Mesendoderm (in vitro differentiated cells): ENCODE measurements around the gene MYCL.
"Not testable (repeated sequence)": the region's sequence is repeated elsewhere in the genome, so short reads cannot be mapped to it uniquely, and the experiment has no call there.

Experiments used
- DNase-seq: peaks from one replicate; pipeline ENCODE4 v3.0.0; 2013
- H2AK5ac ChIP-seq: 2 replicates; pipeline ENCODE4 v1.6.1; 2013; ENCODE audit warnings: low read length, inconsistent platforms
- H2BK120ac ChIP-seq: 2 replicates; pipeline ENCODE4 v1.6.1; 2013; ENCODE audit warnings: low read depth, mild to moderate bottlenecking, low read length, moderate library complexity, mixed read lengths
- H2BK15ac ChIP-seq: replicated peaks from 2 replicates; pipeline ENCODE4 v1.6.1; 2013; ENCODE audit warnings: low read depth, mild to moderate bottlenecking, moderate library complexity
- H2BK5ac ChIP-seq: 2 replicates; pipeline ENCODE4 v1.6.1; 2013; ENCODE audit warnings: low read length, inconsistent platforms
- H3K18ac ChIP-seq: 2 replicates; pipeline ENCODE4 v1.6.1; 2013; ENCODE audit warnings: mild to moderate bottlenecking, low read length, mixed read lengths
- H3K23ac ChIP-seq: one replicate; pipeline ENCODE4 v1.6.1; 2013; ENCODE audit warnings: low read length
- H3K27ac ChIP-seq: 2 replicates; pipeline ENCODE4 v1.5.1; 2013; ENCODE audit warnings: low read depth, mild to moderate bottlenecking, inconsistent platforms, low read length, moderate library complexity
- H3K27me3 ChIP-seq: 2 replicates; pipeline ENCODE4 v1.6.1; 2013; ENCODE audit warnings: low read length, control low read depth, mild to moderate bottlenecking, inconsistent platforms; ENCODE audit not compliant: insufficient read depth, poor library complexity
- H3K36me3 ChIP-seq: 2 replicates; pipeline ENCODE4 v1.6.1; 2013; ENCODE audit warnings: low read length, inconsistent platforms; ENCODE audit not compliant: control insufficient read depth, insufficient read depth
- H3K4ac ChIP-seq: one replicate; pipeline ENCODE4 v1.6.1; 2013; ENCODE audit warnings: low read depth, mild to moderate bottlenecking, low read length, moderate library complexity
- H3K4me1 ChIP-seq: 2 replicates; pipeline ENCODE4 v1.6.1; 2013; ENCODE audit warnings: low read depth, low read length, inconsistent platforms; ENCODE audit not compliant: control insufficient read depth
- H3K4me2 ChIP-seq: 2 replicates; pipeline ENCODE4 v1.6.1; 2013; ENCODE audit warnings: low read length
- H3K4me3 ChIP-seq: 2 replicates; pipeline ENCODE4 v1.5.1; 2013; ENCODE audit warnings: mild to moderate bottlenecking, low read length
- H3K56ac ChIP-seq: one replicate; pipeline ENCODE4 v1.6.1; 2013; ENCODE audit warnings: low read length
- H3K79me1 ChIP-seq: 2 replicates; pipeline ENCODE4 v1.6.1; 2013; ENCODE audit warnings: low read length, inconsistent platforms
- H3K79me2 ChIP-seq: 2 replicates; pipeline ENCODE4 v1.6.1; 2013; ENCODE audit warnings: mild to moderate bottlenecking, low read length; ENCODE audit not compliant: control insufficient read depth, insufficient read depth
- H3K9ac ChIP-seq: 2 replicates; pipeline ENCODE4 v1.6.1; 2013; ENCODE audit warnings: low read length, inconsistent platforms
- H4K5ac ChIP-seq: one replicate; pipeline ENCODE4 v1.6.1; 2013; ENCODE audit warnings: low read length
- H4K8ac ChIP-seq: one replicate; pipeline ENCODE4 v1.6.1; 2013; ENCODE audit warnings: low read depth, mild to moderate bottlenecking, control low read depth, low read length, moderate library complexity
- WGBS: extraction: QIAGEN DNeasy Blood & Tissue Kit; methylation state at CpG from one replicate; pipeline ENCODE4 v1.1.7; 2013; ENCODE audit warnings: low lambda C conversion rate, missing lambda C conversion rate; ENCODE audit not compliant: insufficient coverage; ENCODE audit errors: extremely low coverage; 5-methylcytosine and 5-hydroxymethylcytosine counted together

MYCL gene

DNA sequence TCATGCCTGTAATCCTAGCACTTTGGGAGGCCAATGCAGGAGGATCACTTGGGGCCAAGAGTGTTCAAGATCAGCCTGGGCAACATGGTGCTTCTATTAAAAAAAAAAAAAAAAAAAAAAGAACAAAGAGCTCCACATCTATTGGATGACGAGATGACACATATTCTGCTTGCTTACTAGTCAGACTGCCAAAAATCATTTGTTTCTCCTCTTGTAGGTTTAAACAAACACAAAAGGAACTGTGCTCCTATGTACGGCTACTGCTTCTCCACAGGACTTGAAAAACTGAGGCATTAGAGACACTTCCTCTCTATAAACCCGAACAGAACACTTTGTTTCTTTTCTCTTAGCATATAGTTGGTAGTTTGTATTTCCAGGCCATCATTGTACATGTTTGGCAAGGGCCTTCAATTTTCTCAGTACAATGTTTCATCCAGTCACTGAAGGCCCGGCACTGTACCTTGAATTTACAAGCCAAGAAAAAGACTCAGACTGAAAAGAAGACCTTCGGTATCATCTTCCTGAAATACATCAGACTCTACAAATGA is 24.4 kb downstream of the MYCL start:
- DNase-seq: no peak
- Histone ChIP-seq H3K36me3 (no peaks in the 10 kb centered on the region), H4K8ac (no peak overlapping the region), H3K4me3 (no peak overlapping the region), H2BK120ac (no peak overlapping the region), H3K4me2 (no peak overlapping the region), H3K79me2 (peaks cover 46% of the 10 kb centered on the region), H3K23ac (no peak overlapping the region), H3K27me3 (no peaks in the 10 kb centered on the region), H3K18ac (no peak overlapping the region), H3K27ac (no peak overlapping the region), H3K79me1 (peaks cover 2% of the 10 kb centered on the region), H3K56ac (no peak overlapping the region), H4K5ac (no peak overlapping the region), H2BK5ac (no peak overlapping the region), H2AK5ac (no peak overlapping the region), H3K4me1 (peaks cover 5% of the 10 kb centered on the region), H2BK15ac (no peak overlapping the region), H3K4ac (no peak overlapping the region), H3K9ac (no peak overlapping the region)
- WGBS: no CpG with 5 or more reads among the region's 5 CpGs

DNA sequence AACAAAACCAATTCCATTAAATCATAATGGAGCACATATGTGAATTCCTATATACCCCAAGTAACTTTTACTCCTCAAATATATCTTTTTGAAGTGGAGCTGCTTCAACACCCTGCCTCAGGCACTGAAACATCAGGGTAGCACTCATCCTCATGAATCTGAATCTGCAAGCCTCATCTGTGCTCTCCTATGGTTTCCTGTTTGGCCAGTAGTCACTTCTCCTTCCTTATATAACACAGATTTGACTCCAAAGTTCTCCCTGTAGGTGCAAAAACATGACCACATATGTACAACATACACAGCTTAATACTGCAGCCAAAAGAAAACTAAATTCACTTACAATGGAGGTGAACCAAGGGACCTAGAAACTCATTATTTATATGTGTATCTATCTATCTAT is 25.6 kb downstream of the MYCL start:
- H3K56ac ChIP-seq: no peak overlapping the region
- H3K9ac ChIP-seq: no peak overlapping the region
- no peak for DNase-seq
- no peak overlapping the region for H3K18ac ChIP-seq
- H3K36me3 ChIP-seq: no peaks in the 10 kb centered on the region
- peaks cover 39% of the 10 kb centered on the region for H3K79me2 ChIP-seq
- peaks cover 2% of the 10 kb centered on the region for H3K4me1 ChIP-seq
- H3K27ac ChIP-seq: no peak overlapping the region
- no peak overlapping the region for H3K4me3 ChIP-seq
- H3K23ac ChIP-seq: no peak overlapping the region
- H3K27me3 ChIP-seq: no peaks in the 10 kb centered on the region
- H3K79me1 ChIP-seq: peaks cover 1% of the 10 kb centered on the region
- H2BK5ac ChIP-seq: no peak overlapping the region
- no peak overlapping the region for H2AK5ac ChIP-seq
- H4K8ac ChIP-seq: no peak overlapping the region
- no peak overlapping the region for H2BK15ac ChIP-seq
- H3K4ac ChIP-seq: no peak overlapping the region
- H3K4me2 ChIP-seq: no peak overlapping the region
- H4K5ac ChIP-seq: no peak overlapping the region
- no peak overlapping the region for H2BK120ac ChIP-seq

DNA sequence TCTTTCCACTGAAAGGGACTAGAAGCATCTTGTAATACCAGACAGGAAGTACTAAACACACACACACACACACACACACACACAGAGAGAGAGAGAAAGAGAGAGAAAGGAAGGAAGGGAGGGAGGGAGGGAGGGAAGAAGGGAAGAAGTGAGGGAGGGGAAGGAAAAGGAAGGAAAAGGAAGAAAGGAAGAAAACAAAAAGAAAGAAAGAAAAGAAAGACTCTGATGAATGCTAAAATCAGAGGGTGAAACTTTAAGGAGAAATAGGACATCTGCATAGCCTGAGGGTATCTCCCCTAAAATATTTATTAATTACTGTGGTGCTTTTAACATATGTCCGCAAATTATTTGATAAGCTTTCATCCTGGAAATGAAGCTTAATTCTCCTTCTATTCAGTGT is 29.0 kb downstream of the MYCL start:
- no CpG with 5 or more reads among the region's 1 CpG for WGBS
- Histone ChIP-seq H3K23ac (no peak overlapping the region), H2BK5ac (no peak overlapping the region), H3K79me2 (peaks cover 30% of the 10 kb centered on the region), H4K5ac (no peak overlapping the region), H3K56ac (no peak overlapping the region), H3K36me3 (no peaks in the 10 kb centered on the region), H2AK5ac (no peak overlapping the region), H3K4me1 (no peaks in the 10 kb centered on the region), H3K79me1 (peaks cover 1% of the 10 kb centered on the region), H3K9ac (no peak overlapping the region), H3K4me3 (no peak overlapping the region), H2BK15ac (no peak overlapping the region), H3K4me2 (no peak overlapping the region), H3K4ac (no peak overlapping the region), H3K18ac (no peak overlapping the region), H2BK120ac (no peak overlapping the region), H3K27ac (no peak overlapping the region), H3K27me3 (no peaks in the 10 kb centered on the region), H4K8ac (no peak overlapping the region)
- no peak for DNase-seq

DNA sequence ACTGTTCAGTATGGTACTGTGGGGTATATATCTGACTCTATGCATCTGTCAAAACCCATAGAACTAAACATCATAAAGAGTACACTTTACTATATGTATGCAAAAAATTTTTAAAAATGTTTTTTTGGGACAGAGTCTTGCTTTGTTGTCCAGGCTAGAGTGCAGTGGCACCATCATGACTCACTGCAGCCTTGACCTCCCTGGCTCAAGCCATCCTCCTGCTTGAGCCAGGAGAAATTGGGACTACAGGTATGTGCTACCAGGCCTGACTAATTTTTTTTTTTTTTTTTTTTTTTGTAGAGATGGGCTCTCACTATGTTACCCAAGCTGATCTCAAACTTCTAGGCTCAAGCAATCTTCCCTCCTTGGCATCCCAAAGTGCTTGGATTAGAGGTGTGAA is 29.9 kb downstream of the MYCL start:
- H3K4me2 ChIP-seq: no peak overlapping the region
- H2BK120ac ChIP-seq: no peak overlapping the region
- H3K27me3 ChIP-seq: no peaks in the 10 kb centered on the region
- H3K36me3 ChIP-seq: no peaks in the 10 kb centered on the region
- peak; percentile 40 for DNase-seq
- H4K5ac ChIP-seq: no peak overlapping the region
- H3K4me3 ChIP-seq: no peak overlapping the region
- no peak overlapping the region for H2AK5ac ChIP-seq
- H4K8ac ChIP-seq: no peak overlapping the region
- no peak overlapping the region for H3K9ac ChIP-seq
- H3K79me1 ChIP-seq: peaks cover 4% of the 10 kb centered on the region
- no peak overlapping the region for H3K27ac ChIP-seq
- no peak overlapping the region for H2BK15ac ChIP-seq
- H3K56ac ChIP-seq: no peak overlapping the region
- no peak overlapping the region for H3K4ac ChIP-seq
- no peak overlapping the region for H3K23ac ChIP-seq
- no peak overlapping the region for H2BK5ac ChIP-seq
- H3K18ac ChIP-seq: no peak overlapping the region
- peaks cover 25% of the 10 kb centered on the region for H3K79me2 ChIP-seq
- H3K4me1 ChIP-seq: no peaks in the 10 kb centered on the region

DNA sequence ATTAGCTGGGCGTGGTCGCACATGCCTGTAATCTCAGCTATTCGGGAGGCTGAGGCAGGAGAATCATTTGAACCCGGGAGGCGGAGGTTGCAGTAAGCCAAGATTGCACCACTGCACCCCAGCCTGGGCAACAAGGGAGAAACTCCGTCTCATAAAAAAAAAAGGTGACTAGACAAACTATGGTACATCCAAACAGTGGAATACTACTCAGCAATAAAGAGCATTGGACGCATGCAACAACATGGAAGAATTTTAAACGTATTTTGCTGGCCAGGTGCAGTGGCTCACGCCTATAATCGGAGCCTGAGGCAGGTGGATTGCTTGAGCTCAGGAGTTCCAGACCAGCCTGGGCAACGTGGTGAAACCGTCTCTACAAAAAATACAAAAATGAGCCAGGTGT is 30.7 kb downstream of the MYCL start:
- H2BK5ac ChIP-seq, H3K27me3 ChIP-seq, H3K4me2 ChIP-seq, H2AK5ac ChIP-seq, H4K5ac ChIP-seq, DNase-seq, H4K8ac ChIP-seq, H3K23ac ChIP-seq, H3K79me1 ChIP-seq, H3K4me3 ChIP-seq, H3K18ac ChIP-seq, H3K9ac ChIP-seq, H3K27ac ChIP-seq, H2BK120ac ChIP-seq, H3K56ac ChIP-seq, H3K4me1 ChIP-seq, H3K36me3 ChIP-seq, H2BK15ac ChIP-seq, H3K4ac ChIP-seq: not testable (repeated sequence)
- peaks cover 26% of the 10 kb centered on the region for H3K79me2 ChIP-seq
- no CpG with 5 or more reads among the region's 12 CpGs for WGBS

DNA sequence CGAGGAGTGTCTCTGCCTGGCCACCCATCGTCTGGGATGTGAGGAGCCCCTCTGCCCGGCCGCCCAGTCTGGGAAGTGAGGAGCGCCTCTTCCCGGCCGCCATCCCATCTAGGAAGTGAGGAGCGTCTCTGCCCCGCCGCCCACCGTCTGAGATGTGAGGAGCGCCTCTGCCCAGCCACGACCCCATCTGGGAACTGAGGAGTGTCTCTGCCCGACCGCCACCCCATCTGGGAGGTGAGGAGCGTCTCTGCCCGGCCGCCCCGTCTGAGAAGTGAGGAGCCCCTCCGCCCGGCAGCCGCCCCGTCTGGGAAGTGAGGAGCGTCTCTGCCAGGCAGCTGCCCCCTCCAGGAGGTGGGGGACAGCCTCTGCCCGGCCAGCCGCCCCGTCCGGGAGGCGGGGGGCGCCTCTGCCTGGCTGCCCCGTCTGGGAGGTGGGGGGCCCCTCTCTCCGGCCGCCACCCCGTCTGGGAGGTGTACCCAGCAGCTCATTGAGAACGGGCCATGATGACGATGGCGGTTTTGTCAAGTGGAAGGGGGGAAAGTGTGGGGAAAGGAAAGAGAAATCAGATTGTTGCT is 32.1 kb downstream of the MYCL start:
- H3K4me2 ChIP-seq, H2AK5ac ChIP-seq, H2BK120ac ChIP-seq, H3K79me1 ChIP-seq, H3K27me3 ChIP-seq, H3K4me1 ChIP-seq, H3K4ac ChIP-seq, H3K4me3 ChIP-seq, H3K36me3 ChIP-seq, H2BK15ac ChIP-seq, H3K27ac ChIP-seq, H4K5ac ChIP-seq, H3K18ac ChIP-seq, H2BK5ac ChIP-seq, H4K8ac ChIP-seq, DNase-seq, H3K56ac ChIP-seq, H3K9ac ChIP-seq, H3K23ac ChIP-seq: not testable (repeated sequence)
- peaks cover 20% of the 10 kb centered on the region for H3K79me2 ChIP-seq
- WGBS: no CpG with 5 or more reads among the region's 37 CpGs
